Stimulated activated CD8-positive, alpha-beta memory T cell treated with anti-CD3 and anti-CD28 coated beads, Interleukin-7, amount 100 ng/mL, for 1 hour (primary cell): Measurements from ENCODE around the gene GDPD3.

ENCODE experiments used
- DNase-seq, 2 donors: peaks; one replicate each; pipeline ENCODE4 v3.0.0-alpha.2; 2020; ENCODE audit warnings: low read depth in 2 of 2

GDPD3 gene

GRCh38 chr16:30078744-30079143 is 34.6 kb downstream of the GDPD3 start:
- DNase-seq: no peak

DNA sequence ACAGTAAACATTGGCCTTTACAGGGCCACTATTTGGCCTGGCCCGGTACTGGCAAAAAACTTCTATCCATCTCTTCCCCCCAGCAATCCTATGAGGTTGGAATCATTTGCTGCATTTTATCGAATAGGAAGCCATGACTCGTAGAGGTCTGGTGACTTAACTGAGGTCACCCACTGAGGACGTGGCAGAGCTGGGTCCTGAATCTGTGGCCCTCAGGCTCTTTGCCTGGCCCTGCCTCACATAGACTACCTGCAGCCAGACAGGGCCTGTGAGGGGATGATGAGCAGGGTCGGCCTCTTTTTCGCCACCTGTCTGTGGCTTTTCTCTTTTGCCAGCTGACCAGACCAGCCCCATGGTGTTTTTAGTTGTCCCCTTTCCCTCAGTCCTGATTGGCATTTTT is 35.7 kb downstream of the GDPD3 start:
- no peak for DNase-seq

DNA sequence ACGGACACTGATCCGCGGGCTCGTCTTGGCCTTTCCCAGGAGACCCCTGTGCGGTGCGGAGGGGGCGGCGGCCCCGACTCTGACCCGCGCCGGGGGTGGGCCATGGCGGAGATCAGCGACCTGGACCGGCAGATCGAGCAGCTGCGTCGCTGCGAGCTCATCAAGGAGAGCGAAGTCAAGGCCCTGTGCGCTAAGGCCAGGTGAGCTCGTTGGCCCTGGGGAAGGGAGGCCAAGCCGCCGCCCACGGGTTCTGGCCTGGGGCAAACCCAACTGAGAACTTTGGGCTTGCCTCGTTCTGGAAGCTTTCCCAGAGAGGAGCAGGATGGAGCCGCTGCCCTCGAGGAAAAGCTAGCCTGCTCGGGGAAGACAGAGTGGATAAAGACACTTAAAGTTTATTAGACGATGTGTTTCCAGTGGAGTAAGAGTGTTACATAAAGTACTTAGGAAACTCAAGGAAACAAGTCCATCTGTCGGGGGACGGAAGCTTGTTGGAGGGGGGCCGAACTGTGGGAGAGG is 37.0 kb downstream of the GDPD3 start:
- DNase-seq: no peak

GRCh38 chr16:30075503-30076275 is 37.6 kb downstream of the GDPD3 start, which contains the start of gene PPP4C:
Gene PPP4C (plus strand): TSS chr16:30075994. CDS start chr16:30076378, 384 bp downstream.
- DNase-seq: peak; percentile 74 to 78

- DNase-seq: no peak
Observed at GRCh38 chr16:30070490-30070889, 42.8 kb downstream of the GDPD3 start.

DNA sequence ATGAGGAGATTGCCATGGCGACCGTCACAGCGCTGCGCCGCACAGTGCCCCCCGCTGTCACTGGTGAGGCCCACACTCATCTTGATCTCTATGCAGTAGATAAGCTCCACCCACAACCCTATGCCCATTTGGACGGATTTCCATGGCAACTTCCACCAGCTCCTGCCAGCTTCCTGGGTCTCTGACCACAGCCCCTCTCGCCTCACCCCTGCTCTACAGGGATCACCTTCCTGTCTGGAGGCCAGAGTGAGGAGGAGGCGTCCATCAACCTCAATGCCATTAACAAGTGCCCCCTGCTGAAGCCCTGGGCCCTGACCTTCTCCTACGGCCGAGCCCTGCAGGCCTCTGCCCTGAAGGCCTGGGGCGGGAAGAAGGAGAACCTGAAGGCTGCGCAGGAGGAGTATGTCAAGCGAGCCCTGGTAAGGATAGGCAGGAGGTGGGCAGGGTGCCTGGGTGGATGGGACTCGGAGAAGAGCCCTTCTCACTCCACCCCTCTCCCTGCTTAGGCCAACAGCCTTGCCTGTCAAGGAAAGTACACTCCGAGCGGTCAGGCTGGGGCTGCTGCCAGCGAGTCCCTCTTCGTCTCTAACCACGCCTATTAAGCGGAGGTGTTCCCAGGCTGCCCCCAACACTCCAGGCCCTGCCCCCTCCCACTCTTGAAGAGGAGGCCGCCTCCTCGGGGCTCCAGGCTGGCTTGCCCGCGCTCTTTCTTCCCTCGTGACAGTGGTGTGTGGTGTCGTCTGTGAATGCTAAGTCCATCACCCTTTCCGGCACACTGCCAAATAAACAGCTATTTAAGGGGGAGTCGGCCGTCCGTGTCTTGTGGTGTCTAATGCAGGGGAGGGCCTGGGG is 43.5 kb downstream of the GDPD3 start:
- DNase-seq: no peak

DNA sequence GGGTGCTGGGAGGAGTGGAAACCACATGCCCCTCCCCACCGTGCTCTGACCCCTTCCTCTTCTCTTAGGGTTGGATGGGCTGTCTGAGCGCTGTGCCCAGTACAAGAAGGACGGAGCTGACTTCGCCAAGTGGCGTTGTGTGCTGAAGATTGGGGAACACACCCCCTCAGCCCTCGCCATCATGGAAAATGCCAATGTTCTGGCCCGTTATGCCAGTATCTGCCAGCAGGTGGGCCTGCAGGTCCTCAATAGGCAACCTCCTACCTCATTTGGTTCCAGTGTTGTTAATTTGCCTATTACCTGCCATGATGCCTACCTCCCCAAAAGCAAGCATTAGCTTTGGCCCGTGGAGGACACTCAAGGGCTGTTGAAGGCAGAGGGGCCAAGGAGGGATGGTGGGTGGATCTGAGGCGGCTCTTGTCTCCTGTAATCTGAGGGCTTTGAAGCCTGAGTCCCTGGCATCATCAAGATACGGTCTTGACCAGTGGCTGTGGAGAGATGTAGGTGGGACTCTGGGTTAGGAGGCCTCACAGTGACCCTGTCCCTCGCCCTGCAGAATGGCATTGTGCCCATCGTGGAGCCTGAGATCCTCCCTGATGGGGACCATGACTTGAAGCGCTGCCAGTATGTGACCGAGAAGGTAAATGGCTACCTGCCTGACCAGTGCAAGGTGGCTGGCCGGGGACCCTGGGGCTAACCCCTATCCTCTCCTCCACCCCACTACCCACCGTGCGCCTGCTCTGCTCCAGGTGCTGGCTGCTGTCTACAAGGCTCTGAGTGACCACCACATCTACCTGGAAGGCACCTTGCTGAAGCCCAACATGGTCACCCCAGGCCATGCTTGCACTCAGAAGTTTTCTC is 44.4 kb downstream of the GDPD3 start:
- no peak for DNase-seq

GRCh38 chr16:30068333-30068732 is 45.0 kb downstream of the GDPD3 start:
- no peak for DNase-seq

DNA sequence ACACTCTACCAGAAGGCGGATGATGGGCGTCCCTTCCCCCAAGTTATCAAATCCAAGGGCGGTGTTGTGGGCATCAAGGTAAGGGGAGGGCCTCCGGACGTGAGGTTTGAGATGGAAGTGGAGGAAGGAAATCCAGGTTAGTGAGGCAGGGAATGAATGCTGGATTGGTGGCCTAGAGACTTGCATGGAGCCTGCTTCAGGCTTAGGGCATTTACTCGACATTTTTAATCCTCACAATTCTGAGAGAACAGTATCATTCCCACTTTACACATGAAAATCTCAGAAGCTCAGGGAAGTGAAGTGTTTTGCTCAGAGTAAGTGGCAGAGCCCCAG is 45.8 kb downstream of the GDPD3 start:
- no peak for DNase-seq

DNA sequence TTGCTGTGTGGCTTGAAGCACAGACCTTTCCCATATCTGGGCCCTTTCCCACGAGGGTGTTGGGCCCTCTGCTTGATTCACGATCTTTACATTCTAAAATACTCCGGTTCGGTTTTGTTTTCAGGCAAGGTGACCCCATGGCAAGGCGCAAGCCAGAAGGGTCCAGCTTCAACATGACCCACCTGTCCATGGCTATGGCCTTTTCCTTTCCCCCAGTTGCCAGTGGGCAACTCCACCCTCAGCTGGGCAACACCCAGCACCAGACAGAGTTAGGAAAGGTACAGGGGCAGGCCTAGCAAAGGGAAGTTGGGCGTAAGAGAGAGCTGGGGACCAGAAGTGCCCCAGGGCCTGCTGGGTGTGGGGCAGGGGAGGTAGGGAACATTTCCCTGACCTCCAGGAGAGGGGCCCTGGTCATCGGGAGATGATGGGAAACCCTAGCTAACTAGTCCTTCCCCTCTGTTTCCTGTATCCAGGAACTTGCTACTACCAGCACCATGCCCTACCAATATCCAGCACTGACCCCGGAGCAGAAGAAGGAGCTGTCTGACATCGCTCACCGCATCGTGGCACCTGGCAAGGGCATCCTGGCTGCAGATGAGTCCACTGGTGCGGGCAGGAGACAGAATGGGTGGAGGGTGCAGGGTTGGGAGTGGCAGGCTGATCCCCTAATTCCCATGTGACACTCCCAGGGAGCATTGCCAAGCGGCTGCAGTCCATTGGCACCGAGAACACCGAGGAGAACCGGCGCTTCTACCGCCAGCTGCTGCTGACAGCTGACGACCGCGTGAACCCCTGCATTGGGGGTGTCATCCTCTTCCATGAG is 46.4 kb downstream of the GDPD3 start:
- no peak for DNase-seq

- no peak for DNase-seq
Observed at GRCh38 chr16:30065943-30066760, 47.2 kb downstream of the GDPD3 start.

DNA sequence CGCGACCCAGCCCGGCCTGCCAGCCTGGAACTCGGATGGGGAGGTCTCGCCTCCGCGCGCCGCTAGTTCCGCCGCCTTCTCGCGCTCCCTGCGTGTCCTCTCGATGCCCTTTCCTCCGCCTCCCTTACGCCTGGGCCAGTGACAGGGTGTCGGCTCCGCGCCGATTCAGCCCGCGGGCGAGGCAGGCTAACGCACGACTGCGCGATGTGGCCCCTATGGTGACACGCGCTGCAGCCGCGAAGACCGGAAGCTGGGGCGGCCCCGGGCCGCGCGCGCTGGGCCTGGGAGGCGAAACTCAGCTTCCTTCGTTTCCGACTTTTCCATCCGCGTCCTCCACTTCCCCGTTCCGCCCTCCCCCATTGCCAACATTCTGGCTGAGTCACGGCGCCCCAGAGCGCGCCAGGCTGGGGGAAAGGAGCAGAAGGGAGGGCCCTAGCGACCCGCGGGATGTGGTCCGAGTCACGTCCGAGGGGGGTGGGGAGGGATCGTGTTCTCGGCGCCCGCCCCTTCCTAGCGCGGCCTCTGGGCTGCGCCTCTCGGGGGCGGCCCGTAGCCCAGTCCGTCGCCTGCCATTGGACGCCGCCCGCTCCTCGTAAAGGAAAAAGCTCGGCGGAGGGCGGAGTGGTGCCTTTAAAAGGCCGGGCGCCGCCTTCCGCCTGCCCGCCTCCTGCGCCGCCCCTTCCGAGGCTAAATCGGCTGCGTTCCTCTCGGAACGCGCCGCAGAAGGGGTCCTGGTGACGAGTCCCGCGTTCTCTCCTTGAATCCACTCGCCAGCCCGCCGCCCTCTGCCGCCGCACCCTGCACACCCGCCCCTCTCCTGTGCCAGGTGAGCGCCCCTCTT is 48.0 kb downstream of the GDPD3 start, which contains the start of gene ALDOA:
ALDOA (plus strand) TSS at position 659 of the 841 bp plus-strand sequence. CDS start 1,138 bp downstream, outside the sequence.
- DNase-seq: peak; percentile 88 to 90

DNA sequence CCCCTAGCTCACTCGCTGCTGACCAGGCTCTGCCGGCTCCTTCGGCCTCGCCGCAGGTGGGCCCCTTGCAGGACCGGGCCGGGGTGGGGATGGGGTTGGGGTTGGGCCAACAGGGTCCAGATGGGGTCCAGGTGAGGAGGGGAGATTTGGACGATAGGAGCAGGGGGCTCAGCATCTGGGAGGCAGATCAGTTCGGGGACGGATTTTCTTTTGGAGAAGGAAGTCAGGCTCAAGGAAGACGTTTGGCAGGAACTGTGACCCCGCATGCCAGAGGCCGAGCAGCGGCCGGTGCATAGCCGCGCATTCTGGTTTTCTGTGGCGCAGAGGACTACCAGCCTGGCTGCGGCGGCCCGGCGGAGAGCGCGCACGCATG is 48.6 kb downstream of the GDPD3 start:
- no peak for DNase-seq

- DNase-seq: peak in 1 of 2 donors; percentile 44
Observed at GRCh38 chr16:30063893-30064728, 49.2 kb downstream of the GDPD3 start.

GRCh38 chr16:30063278-30063892 is 50.0 kb downstream of the GDPD3 start:
- DNase-seq: no peak

DNA sequence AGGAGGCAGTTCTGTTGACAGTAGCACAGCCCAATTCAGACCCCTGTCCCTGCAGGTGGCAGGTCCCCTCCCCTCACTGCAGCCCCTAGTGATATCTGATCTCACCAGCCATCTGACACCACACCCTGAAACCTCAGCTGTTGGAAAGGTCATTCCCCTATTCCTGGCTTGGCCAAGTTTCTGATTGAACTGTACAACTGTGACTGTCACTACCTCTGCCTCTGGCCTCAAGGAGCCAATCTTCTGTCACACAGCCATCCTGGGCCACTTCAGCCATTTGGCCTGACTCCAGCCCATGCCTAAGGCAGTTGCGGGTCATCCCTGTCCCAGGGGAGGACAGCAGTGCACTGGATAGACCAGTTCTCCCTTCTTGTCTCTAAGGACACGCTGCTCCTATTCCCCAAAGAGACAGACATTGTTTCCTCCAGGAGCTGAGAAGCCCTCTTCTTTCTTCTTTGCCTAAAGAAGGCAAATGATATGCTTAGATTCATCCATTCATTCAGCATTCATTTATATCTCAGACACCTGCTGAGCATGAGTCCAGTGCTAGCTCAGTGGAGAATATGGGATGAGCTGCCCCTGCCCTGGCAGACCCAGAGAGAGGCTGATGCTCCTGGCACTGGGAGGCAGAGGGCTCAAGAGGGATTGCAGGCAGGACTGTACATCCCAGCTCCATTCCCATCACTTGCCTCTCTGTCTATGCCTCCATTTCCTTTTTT is 52.3 kb downstream of the GDPD3 start:
- DNase-seq: no peak

GRCh38 chr16:30060346-30060745 is 53.0 kb downstream of the GDPD3 start:
- no peak for DNase-seq
